A549 treated with Hydrocortisone at 1 μM for 4 hours (cell line): ENCODE results near the gene ZNF592. TPM values are rescaled to one million over a fixed set of nuclear protein-coding genes. Genes with fewer than 3 reads are reported as not detected.

Experiments used
- total RNA-seq: library from RNA; stranded (reverse); fragments of 200-300 nt; extraction: Qiagen RNA extraction; gene quantifications from 5 replicates; pipeline ENCODE4 v1.2.3, GENCODE V29; 2022

The ZNF592 gene
- 18.6 to 21.0 TPM (median 20.7 TPM) in 5 replicates for total RNA-seq

GRCh38 chr15:84748274-84749110 is at the start of gene ZNF592:
Gene ZNF592, plus strand, starts transcription at chr15:84748592. Its CDS starts 34,084 bp downstream, at chr15:84782676.

GRCh38 chr15:84716036-84716732 is 32.2 kb upstream of the ZNF592 start, which contains the start of gene SEC11A:
Gene SEC11A, minus strand, starts transcription at chr15:84716139. Its CDS starts 64 bp downstream, at chr15:84716075.

GRCh38 chr15:84816694-84817465 is 68.5 kb downstream of the ZNF592 start, which contains the start of gene ALPK3:
Gene ALPK3, plus strand, starts transcription at chr15:84817356. Its CDS starts 97 bp downstream, at chr15:84817453.

Other genes starting within 250 kb of the ZNF592 start
- 11.9 to 14.6 TPM (median 13.1 TPM) in 5 replicates for gene ZSCAN2, start 147.6 kb upstream of the ZNF592 start, total RNA-seq
- 34.6 to 48.6 TPM (median 36.2 TPM) in 5 replicates for gene WDR73, start 94.3 kb upstream of the ZNF592 start, total RNA-seq
- gene NMB, start 90.4 kb upstream of the ZNF592 start, total RNA-seq: 11.4 to 25.0 TPM (median 22.7 TPM) in 5 replicates
- 309 to 441 TPM (median 329 TPM) in 5 replicates for gene SEC11A, start 32.5 kb upstream of the ZNF592 start, total RNA-seq
- gene ALPK3, start 68.8 kb downstream of the ZNF592 start, total RNA-seq: 0.08 to 0.10 TPM (median 0.09 TPM) in 5 replicates
- gene SLC28A1, start 136.1 kb downstream of the ZNF592 start, total RNA-seq: 0.03 to 0.06 TPM in 2 of 5 replicates, not detected in the others
- 21.9 to 28.7 TPM (median 26.6 TPM) in 5 replicates for gene PDE8A, start 233.3 kb downstream of the ZNF592 start, total RNA-seq